GM21447 (cell line): ENCODE measurements around the gene ATXN1.
"Not testable (repeated sequence)": the region's sequence is repeated elsewhere in the genome, so short reads cannot be mapped to it uniquely, and the experiment has no call there.

Source experiments
- ATAC-seq: cut with Tn5 transposase; IDR thresholded peaks from one replicate; pipeline ENCODE4 v1.9.1; 2021; ENCODE audit not compliant: unreplicated experiment

The ATXN1 gene

DNA sequence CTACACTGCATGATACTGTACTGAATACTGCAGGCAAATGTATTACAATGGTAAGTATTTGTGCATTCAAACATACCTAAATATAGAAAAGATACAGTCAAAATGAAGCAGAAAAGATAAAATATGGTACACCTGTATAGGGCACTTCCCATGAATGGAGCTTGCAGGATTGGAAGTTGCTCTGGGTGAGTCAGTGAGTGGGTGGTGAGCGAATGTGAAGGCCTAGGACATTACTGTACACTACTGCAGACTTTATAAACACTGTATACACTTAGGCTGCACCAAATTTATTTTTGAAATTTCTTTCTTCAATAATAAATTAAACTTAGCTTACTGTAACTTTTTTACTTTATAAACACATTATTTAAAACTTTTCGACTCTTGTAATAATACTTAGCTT lies 213.1 kb downstream of the ATXN1 start:
- no peak for ATAC-seq

DNA sequence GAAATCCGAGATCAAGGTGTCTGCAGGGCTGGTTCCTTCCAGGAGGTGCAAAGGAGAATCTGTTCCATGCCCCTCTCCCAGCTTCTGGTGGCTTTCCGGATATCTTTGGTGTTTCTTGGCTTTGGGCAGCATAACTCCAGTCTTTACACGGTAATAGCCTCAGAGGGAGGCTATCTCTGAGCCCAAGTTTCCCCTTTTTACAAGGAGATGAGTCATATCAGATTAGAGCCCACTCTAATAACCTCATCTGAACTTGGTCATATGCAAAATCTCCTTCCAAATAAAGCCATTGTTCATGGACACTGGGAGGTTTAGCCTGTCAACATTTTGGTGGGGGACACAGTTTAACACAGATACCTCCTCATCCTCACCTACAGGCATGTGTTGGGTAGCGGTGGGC lies 213.7 kb downstream of the ATXN1 start:
- no peak for ATAC-seq

DNA sequence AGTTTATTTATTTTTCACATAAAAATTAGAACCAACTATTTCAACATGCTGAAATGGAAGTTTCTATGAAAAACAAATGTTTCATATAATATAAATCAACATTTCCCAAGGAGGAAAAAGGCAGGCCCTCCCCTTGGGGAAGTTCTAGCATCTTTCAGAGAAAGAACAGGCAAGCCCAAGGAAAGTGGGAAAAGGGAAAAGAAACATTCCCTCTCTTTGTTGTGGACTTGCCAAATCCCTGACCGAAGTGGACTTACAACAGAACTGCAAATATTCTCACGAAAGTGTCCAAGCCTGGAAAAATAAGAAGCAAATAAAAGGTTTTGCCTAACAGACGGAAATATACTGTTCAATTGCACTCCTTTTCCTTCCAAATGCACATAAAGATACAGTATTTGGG lies 214.4 kb downstream of the ATXN1 start:
- ATAC-seq, result no peak

DNA sequence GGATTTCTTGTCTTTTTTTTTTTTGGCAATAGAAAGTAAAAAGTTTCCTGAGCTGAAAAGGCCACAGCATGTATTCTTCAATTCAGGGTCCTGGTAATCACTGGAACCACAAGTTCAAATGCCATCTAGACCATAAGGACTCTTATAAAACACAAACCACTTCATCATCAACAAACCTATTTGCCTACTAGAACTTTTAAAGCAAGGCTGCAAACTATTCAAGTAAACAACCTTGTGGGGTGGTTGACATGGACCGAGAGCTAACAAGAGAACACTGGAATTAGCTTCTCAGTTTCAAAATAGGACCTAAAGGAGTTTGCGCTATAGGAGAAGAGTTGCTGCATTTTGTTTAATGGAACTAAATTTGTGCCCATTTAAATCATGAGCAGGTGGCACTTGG lies 215.9 kb downstream of the ATXN1 start:
- no peak for ATAC-seq

DNA sequence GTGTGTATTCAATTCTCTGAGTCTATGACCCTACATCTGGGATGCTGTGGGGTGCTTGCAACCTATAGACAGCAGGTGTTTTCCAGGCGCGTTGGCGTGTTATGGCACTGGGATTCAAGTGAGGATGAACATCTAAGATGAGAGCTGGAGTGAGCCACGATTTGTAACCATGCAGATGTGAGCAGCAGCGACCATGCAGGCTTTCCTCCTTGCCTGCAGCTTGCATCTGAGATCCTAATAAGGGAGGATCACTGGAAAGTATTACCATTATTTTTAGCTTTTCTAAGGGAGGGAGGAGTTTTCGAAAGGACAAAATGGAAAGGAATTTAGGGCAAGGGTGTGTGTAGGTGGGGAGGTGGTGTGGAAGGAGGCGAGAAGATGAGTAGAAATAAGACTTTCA lies 216.7 kb downstream of the ATXN1 start:
- no peak for ATAC-seq

DNA sequence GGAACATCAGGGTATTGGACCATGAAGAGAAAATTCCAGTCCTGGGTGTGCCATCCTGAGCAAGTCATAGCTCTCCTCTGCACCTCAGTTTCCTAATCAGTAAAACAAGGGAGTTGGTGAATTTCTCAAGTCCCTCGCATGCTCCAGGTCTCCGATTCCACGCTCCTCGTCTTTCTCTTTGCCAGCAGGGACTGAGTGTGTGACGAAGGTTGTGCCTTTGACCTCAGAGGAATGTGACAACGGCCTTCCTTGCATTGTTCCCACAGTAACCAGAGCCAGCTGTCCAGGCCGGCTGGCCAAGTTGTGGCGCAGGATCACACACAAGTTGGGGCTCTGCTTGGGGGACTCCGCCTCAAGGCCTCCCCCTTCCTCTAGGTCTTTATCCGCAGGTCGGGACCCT lies 217.3 kb downstream of the ATXN1 start:
- no peak for ATAC-seq

DNA sequence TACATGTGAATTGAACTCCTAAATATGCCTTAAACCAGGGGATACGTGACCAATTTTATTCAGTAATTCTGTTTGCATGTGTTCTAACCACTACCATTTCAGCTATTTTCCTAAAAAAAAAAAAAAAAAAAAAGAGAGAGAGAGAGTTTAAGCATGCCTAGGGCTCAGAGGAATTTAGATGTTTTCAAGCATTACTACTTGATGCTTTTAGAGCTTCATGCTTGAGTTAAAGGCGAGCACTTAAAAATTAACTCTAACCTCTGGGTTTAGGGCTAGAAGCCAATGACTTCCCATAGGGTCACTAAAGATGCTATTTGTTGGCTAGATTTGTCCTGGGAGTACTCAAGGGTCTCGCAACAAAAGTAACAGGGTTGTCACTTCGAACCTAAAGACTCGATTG lies 217.7 kb downstream of the ATXN1 start:
- ATAC-seq, result no peak

DNA sequence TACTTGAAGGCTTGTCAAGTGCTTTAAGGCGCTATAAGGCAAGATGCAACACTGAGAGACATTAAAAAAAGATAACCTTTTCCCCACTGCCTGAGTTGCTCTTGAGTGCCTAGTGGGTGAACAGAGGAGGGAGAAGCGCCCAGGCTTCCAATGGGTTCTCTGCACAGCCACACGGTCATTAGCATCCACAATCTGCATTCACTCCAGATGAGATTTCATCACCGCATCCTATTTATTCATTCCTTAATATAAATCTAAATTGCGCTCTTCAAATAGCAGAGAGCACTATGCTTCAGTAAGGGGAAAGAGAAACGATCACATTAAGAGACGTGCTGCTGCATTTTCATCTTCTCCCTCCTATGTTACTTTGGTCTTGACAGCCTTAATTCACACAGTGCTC lies 219.2 kb downstream of the ATXN1 start:
- ATAC-seq, result no peak

DNA sequence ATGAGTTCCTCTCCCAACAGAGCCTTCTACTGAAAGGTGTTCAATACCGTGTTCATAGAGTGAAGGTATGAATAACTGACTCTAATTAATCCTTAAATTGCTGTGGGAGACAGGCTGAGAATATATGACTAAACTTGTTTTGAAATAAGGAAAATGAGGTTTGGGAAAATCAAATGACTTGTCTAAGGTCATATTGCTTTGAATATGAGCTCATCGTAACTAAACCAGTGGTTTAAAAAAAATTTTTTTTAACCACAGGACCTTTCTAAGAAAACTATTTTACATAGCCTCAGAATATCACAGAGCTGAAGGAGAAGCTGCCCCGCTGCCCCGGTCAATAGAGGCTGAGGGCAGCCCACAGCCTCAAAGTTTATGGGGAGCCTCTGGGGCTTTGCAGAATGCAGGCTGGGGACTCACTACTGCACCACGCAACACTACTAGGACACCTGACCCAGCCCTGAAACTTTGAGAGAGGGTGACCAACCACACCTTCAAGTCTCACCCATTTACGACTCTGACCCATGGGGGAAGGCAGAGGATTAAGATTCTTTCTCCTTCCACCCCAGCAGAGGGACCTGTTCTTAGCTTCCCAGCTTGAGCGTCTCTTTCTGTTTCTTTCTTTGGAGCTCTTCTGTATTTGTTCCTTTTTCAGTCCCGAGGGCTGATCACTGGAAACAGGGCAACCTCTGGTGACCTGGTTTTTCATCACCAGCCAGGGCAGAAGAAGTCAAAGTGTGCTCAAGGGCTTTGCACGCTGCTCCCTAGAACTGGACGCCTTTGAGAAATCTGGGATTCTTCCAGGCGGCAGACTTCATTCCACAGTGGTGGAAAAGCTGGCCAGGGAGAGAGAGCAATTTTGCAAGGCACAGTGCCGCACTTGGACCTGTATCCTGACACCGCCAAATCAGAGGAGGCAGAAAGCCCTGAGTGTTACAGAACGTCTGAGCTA lies 220.2 kb downstream of the ATXN1 start:
- ATAC-seq, result peak; percentile 71

DNA sequence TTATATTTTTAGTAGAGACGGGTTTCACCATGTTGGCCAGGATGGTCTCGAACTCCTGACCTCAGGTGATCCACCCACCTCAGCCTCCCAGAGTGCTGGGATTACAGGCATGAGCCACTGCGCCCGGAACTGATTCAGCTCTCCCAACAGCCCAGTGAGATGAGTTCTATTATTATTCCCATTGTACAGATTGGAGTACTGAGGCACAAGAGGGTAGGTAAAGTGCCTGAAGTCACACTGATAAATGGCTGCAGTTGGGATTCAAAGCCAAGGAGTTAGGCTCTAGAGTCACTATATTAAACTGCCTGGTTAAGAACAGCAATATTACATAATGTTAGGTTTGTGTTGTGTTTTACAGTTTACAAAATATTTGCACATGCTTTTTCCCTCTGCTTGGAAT lies 220.9 kb downstream of the ATXN1 start:
- not testable (repeated sequence) for ATAC-seq

DNA sequence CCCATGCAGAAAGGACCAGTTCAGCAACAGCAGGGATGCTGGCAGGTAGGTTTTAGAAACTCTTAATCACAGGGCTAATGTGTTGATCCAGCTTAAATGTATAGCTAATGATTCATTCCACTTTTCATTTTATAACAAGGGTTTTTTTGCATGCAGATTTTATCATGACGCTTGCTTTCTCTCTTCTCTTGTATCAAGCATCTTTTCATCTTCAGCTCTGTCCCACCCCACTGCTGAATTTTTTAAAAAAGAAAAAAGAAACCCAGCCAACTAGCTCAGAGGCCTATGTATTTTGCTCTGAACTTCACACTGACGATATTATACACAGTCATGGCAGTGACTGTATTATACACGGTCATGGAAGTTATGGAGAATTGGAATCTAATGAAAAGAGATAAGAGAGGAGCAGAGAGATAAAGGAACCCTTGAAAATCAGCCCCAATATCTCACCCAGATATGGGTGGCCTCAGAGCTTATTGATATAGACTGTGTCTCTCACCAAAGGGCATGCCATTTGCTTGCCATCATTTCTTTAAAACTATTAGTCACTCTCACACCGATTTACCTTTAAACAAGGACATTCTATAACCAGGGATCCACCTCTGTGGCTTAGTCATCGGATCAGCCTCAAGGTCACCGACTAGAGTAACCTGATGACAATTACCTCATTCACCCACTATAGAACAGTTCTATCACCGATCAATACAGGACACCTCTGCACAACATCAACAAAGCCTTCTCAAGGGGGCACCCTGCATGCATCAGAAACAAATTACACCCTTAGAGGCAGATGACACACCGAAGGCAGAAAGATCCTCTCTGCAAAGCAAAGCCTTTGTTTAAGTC lies 222.0 kb downstream of the ATXN1 start:
- ATAC-seq, result no peak

DNA sequence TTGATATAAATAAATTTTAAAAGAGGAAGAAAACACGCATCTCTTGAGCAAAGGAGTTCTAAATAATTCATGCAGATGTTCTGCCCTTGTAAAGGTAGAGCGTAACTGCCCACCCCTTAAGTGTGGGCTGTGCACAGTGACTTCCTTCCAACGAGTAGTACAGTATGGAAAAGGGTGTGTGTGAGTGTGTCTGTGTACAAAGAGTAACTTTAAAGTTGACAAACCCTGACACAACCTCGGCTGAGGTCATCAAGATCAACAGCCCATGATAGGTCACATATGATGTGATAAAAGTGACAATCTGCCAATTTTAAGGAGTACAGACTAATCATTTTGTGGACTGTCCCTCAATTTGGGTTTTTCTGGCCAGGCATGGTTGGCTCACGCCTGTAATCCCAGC lies 225.7 kb downstream of the ATXN1 start:
- ATAC-seq, result no peak

DNA sequence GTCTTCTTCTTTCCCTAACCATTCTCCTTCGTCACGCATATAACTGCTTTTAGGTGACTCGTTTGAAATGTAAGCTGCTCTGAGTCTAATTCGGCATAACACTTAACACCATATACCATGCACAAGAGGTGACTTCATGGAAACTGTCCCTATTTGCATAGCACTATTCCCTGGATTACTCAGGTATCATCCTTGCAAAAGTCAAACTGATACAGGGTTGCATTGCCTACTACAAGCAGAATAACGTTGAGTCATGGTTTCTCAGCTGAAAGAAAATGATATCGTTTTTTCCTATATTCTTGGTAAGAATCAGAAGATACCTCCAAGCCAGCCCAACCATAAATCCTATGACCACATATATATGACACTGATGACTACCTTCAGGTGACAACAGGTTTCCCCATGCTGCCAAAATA lies 227.5 kb downstream of the ATXN1 start:
- no peak for ATAC-seq

DNA sequence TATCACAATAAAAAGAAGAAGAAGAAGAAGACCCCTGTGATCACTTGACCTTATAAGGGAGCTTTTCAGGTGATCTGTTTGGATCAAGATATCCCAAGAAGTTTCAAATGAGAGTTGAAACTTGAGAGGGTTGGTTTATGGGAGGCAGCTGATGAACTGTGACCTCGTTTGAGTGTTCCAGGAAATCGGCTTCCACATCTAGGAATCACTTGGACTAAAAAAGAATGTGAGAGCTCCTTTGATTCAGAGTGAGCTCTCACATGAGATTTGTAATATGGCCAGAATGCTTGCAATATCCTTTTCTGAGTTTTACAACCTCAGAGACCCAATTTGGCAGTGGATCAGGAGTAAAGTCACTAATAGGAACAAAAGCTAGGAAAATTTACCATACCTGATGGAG lies 228.1 kb downstream of the ATXN1 start:
- no peak for ATAC-seq

DNA sequence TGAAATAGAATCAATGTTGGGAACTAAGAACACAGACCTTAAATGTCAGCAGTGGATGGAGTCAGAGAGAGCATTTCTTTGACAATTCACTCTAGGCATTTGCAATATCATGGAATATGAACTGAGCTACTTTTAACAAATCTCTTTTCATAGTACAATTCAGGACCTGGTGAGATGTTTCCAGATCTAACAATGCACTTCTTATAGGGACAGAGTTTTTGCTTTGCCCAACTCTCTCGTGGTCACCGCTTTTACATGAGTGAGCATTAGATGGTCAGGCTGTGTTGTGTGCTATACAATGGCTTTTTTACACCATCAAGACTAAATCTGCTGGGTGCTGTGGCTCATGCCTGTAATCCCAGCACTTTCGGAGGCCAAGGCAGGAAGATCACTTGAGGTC lies 233.6 kb downstream of the ATXN1 start:
- ATAC-seq, result no peak

DNA sequence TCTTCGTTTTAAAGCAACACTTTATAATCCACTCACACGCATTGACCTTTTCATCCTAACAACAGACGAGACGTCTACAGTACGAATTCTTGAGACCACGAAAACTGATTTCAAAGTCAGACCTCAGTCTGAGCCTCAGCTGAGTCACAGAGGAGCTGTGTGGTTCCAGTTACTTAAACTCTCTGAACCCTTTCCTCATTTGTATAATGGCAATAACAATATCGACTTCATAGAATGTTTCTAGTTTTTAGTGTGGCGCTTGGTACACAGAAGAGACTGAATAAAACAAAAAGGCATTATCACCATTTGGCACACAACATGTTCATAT lies 236.9 kb downstream of the ATXN1 start:
- no peak for ATAC-seq

DNA sequence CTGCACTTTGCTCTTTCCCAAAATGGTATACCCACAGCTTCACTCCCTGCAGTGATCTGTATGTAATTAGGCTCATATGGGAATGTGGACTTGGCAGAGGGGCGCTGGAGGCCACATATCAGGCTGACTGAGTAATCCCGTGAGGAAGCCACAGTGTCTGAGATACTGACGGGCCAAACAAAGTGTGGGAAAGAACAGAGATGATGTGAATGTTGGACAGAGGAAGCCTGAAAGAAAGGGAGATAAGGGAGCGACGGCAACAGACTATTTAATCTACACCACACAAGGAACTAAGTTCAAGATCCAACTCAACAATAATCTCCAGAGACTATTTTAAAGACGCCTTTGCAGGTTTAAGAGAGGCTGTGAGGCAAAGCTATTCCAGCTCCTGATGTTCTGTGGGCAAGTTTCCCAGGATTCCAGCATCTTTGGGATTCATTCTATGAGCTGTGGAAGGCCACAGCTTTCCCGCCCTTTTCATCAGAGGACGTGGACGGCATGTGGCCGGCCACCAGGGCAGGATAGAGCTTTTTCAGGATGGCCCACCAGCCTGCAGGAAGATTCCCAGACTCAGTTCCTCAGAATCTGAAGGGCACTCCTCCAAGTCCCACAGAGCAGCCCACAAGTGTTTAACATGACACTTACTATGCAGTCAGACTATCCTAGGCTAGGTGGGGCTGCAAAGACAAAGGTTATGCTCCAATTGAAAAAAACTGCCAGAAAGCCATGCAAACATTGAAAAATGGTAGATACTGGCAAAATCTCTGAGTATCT lies 237.5 kb downstream of the ATXN1 start:
- ATAC-seq, result no peak

DNA sequence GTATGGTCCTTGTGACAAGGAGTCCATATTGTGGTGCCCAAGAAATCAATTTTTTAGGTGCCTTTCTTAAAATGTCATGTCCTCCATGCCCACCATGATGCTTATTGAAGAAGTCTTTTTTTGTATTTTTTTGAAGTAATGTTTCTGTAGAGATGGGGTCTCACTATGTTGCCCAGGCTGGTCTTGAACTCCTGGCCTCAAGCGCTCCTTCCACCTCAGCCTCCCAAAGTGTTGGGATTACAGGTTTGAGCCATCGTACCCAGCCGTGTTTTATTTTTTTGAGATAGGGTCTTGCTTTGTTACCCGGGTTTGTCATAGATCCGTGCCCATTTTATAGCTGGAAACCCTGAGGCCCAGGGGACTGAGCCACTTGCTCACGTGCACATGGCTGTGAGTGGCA lies 238.3 kb downstream of the ATXN1 start:
- ATAC-seq, result no peak

DNA sequence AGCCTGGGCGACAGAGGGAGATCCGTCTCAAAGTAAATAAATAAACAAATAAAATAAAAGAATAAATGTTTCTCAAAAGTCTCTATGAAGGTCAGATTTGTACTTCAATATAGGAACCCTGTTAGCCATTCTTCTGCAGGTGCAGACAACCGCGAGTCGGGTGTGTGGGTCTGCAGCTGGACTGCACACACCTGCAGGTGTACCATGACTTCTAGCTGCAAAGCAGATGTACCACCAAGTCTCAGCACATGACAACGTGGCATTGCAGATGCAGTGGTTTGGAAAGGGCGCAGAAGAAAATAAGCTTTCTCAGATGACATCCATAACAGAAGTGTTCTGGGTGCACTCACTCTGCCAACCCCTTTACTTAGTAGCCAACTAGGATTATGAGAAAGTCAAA lies 239.7 kb downstream of the ATXN1 start:
- ATAC-seq, result no peak

DNA sequence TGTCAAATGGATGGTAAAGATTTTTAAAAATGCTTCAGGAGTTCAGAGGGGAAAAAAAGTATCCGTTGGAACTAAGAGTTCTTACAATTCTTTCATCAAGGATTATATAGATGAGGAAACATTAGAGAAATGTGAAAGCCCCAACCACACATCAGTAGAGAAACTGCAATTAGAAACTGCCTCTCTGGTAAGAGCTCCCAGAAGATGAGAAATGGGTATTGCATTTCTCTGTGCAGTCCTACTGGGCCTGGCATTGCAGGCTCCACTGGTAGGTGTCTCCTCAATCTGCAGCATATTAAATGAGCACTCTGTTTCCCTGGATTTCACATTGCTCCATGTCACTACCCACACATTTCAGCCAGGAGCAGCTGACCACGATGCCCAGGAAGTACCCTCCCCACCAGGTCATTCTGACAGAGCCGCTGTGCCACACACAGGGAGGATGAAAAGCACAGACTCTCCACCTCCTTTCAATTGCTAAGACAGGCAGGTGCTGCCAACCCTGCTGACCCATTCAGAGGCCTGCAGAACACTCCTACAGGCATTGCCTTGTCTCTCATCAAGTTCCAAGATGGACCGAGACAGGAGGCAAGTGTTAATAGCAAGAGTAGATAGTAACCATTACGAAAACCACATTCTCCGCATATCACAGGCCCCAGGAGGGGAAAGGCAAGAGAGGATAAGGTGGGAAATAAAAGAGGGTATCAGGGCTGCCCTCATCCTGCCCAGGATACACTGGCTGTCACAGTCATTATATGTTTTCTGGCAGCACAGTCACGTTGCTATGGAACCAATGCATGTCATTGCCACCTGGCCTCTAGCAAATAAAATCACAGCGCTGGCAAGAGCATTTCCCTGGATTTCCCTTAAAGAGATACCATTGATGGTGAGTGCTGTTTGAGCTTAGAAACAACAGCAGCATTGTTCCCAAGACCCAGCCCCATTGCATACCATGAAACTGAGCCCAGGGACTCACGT lies 241.7 kb downstream of the ATXN1 start:
- ATAC-seq, result no peak
